Memory B cell (primary cell): ENCODE measurements around the gene DDX11.
A peak's percentile ranks its signal among the peaks of the same experiment; 100 is the strongest.
"Not testable (repeated sequence)": the region's sequence is repeated elsewhere in the genome, so short reads cannot be mapped to it uniquely, and the experiment has no call there.

Experiments used
- ATAC-seq: fragments of 150-1000 bp; cut with Tn5 transposase; 2 replicates; pipeline ENCODE4 v1.10.0; 2021; ENCODE audit warnings: low read depth, mild to moderate bottlenecking, moderate library complexity
- DNase-seq, 2 donors: peaks; one replicate each; pipeline ENCODE4 v3.0.0; 2022; ENCODE audit warnings: low spot score in 2 of 2
- H3K27ac Mint-ChIP-seq: one replicate; pipeline ENCODE4 v1.8.0; 2022; ENCODE audit warnings: mild to moderate bottlenecking, moderate library complexity, mixed read lengths
- H3K27me3 Mint-ChIP-seq: one replicate; pipeline ENCODE4 v1.8.0; 2022; ENCODE audit warnings: mixed read lengths
- H3K36me3 Mint-ChIP-seq: one replicate; pipeline ENCODE4 v1.8.0; 2022; ENCODE audit warnings: mild to moderate bottlenecking, mixed read lengths
- H3K4me1 Mint-ChIP-seq: one replicate; pipeline ENCODE4 v1.8.0; 2022; ENCODE audit warnings: mixed read lengths
- H3K4me3 Mint-ChIP-seq: one replicate; pipeline ENCODE4 v1.8.0; 2022; ENCODE audit warnings: mild to moderate bottlenecking, moderate library complexity, mixed read lengths
- H3K9me3 Mint-ChIP-seq: one replicate; pipeline ENCODE4 v1.8.0; 2022; ENCODE audit warnings: mixed read lengths

The DDX11 gene

GRCh38 chr12:31098363-31098762, 24.7 kb downstream of the DDX11 start:
- ATAC-seq, H3K4me3 Mint-ChIP-seq, DNase-seq, H3K9me3 Mint-ChIP-seq, H3K27ac Mint-ChIP-seq, H3K27me3 Mint-ChIP-seq: not testable (repeated sequence)
- H3K4me1 Mint-ChIP-seq, result peaks cover 11% of the 10 kb centered on the region
- peaks cover 19% of the 10 kb centered on the region for H3K36me3 Mint-ChIP-seq

GRCh38 chr12:31098771-31099170, 25.1 kb downstream of the DDX11 start:
- not testable (repeated sequence) for DNase-seq, H3K27ac Mint-ChIP-seq, H3K9me3 Mint-ChIP-seq, H3K4me3 Mint-ChIP-seq, H3K27me3 Mint-ChIP-seq, ATAC-seq
- Mint-ChIP-seq H3K4me1 (peaks cover 11% of the 10 kb centered on the region), H3K36me3 (peaks cover 19% of the 10 kb centered on the region)

GRCh38 chr12:31099434-31099833, 25.8 kb downstream of the DDX11 start:
- not testable (repeated sequence) for DNase-seq, H3K27me3 Mint-ChIP-seq, H3K4me3 Mint-ChIP-seq, H3K9me3 Mint-ChIP-seq, ATAC-seq
- peak overlapping the region; percentile 86 for H3K27ac Mint-ChIP-seq
- H3K36me3 Mint-ChIP-seq, result peaks cover 23% of the 10 kb centered on the region
- H3K4me1 Mint-ChIP-seq, result peaks cover 11% of the 10 kb centered on the region

- peak overlapping the region; percentile 86 for H3K27ac Mint-ChIP-seq
- H3K9me3 Mint-ChIP-seq, result not testable (repeated sequence)
- ATAC-seq, result peak; percentile 85
Observed at GRCh38 chr12:31100503-31101208, 27.0 kb downstream of the DDX11 start.

GRCh38 chr12:31102125-31102524, 28.5 kb downstream of the DDX11 start:
- H3K9me3 Mint-ChIP-seq, DNase-seq, H3K27ac Mint-ChIP-seq, H3K4me3 Mint-ChIP-seq, ATAC-seq, H3K27me3 Mint-ChIP-seq: not testable (repeated sequence)
- Mint-ChIP-seq H3K4me1 (peaks cover 14% of the 10 kb centered on the region), H3K36me3 (peaks cover 11% of the 10 kb centered on the region)

More at GRCh38 chr12:31100503-31101208, 27.0 kb downstream of the DDX11 start:
- DNase-seq, result peak; percentile 23 to 25
- Mint-ChIP-seq H3K4me1 (peaks cover 12% of the 10 kb centered on the region), H3K4me3 (peak overlapping the region; percentile 57), H3K36me3 (peaks cover 16% of the 10 kb centered on the region)
- H3K27me3 Mint-ChIP-seq, result not testable (repeated sequence)

GRCh38 chr12:31102596-31102995, 28.9 kb downstream of the DDX11 start:
- not testable (repeated sequence) for H3K27me3 Mint-ChIP-seq, ATAC-seq, H3K9me3 Mint-ChIP-seq, H3K27ac Mint-ChIP-seq, H3K4me3 Mint-ChIP-seq, DNase-seq
- Mint-ChIP-seq H3K36me3 (peaks cover 11% of the 10 kb centered on the region), H3K4me1 (peaks cover 14% of the 10 kb centered on the region)

- DNase-seq, H3K27me3 Mint-ChIP-seq, ATAC-seq, H3K36me3 Mint-ChIP-seq, H3K4me3 Mint-ChIP-seq, H3K9me3 Mint-ChIP-seq, H3K27ac Mint-ChIP-seq: not testable (repeated sequence)
- H3K4me1 Mint-ChIP-seq, result peaks cover 14% of the 10 kb centered on the region
Observed at GRCh38 chr12:31103561-31103975, 29.9 kb downstream of the DDX11 start.

GRCh38 chr12:31104220-31104619, 30.6 kb downstream of the DDX11 start:
- not testable (repeated sequence) for H3K36me3 Mint-ChIP-seq, H3K9me3 Mint-ChIP-seq, H3K27ac Mint-ChIP-seq, DNase-seq, ATAC-seq, H3K4me3 Mint-ChIP-seq, H3K27me3 Mint-ChIP-seq
- peaks cover 14% of the 10 kb centered on the region for H3K4me1 Mint-ChIP-seq

- H3K36me3 Mint-ChIP-seq, H3K27me3 Mint-ChIP-seq, DNase-seq, H3K9me3 Mint-ChIP-seq, H3K4me3 Mint-ChIP-seq, ATAC-seq, H3K27ac Mint-ChIP-seq: not testable (repeated sequence)
- peaks cover 12% of the 10 kb centered on the region for H3K4me1 Mint-ChIP-seq
Observed at GRCh38 chr12:31104773-31105172, 31.1 kb downstream of the DDX11 start.

- H3K4me1 Mint-ChIP-seq, result peaks cover 7% of the 10 kb centered on the region
- H3K9me3 Mint-ChIP-seq, result no peaks in the 10 kb centered on the region
- no peak overlapping the region for H3K27ac Mint-ChIP-seq
- no peak overlapping the region for H3K4me3 Mint-ChIP-seq
- DNase-seq, result no peak
- H3K36me3 Mint-ChIP-seq, result peaks cover 6% of the 10 kb centered on the region
- ATAC-seq, result no peak
- H3K27me3 Mint-ChIP-seq, result no peaks in the 10 kb centered on the region
Observed at GRCh38 chr12:31105668-31106067, 32.0 kb downstream of the DDX11 start.

GRCh38 chr12:31106101-31106803, 32.6 kb downstream of the DDX11 start:
- Mint-ChIP-seq H3K9me3 (no peaks in the 10 kb centered on the region), H3K4me1 (peaks cover 4% of the 10 kb centered on the region), H3K27me3 (no peaks in the 10 kb centered on the region), H3K27ac (no peak overlapping the region), H3K36me3 (peaks cover 6% of the 10 kb centered on the region), H3K4me3 (no peak overlapping the region)
- no peak for ATAC-seq
- no peak for DNase-seq

GRCh38 chr12:31109773-31110172, 36.1 kb downstream of the DDX11 start:
- H3K4me3 Mint-ChIP-seq, DNase-seq, H3K4me1 Mint-ChIP-seq: not testable (repeated sequence)

GRCh38 chr12:31110263-31110662, 36.6 kb downstream of the DDX11 start:
- not testable (repeated sequence) for H3K27me3 Mint-ChIP-seq, H3K36me3 Mint-ChIP-seq, H3K4me1 Mint-ChIP-seq, DNase-seq, ATAC-seq, H3K4me3 Mint-ChIP-seq, H3K27ac Mint-ChIP-seq, H3K9me3 Mint-ChIP-seq

More at GRCh38 chr12:31109773-31110172, 36.1 kb downstream of the DDX11 start:
- H3K27ac Mint-ChIP-seq, H3K27me3 Mint-ChIP-seq, ATAC-seq, H3K9me3 Mint-ChIP-seq, H3K36me3 Mint-ChIP-seq: not testable (repeated sequence)

GRCh38 chr12:31115092-31115601, 41.5 kb downstream of the DDX11 start:
- not testable (repeated sequence) for H3K4me1 Mint-ChIP-seq, H3K36me3 Mint-ChIP-seq, DNase-seq, ATAC-seq, H3K27me3 Mint-ChIP-seq, H3K4me3 Mint-ChIP-seq, H3K27ac Mint-ChIP-seq, H3K9me3 Mint-ChIP-seq
